MM.1S (cell line): ENCODE data around the gene XRCC3.

Experiments
- DNase-seq: peaks from one replicate; pipeline ENCODE4 v3.0.0-alpha.2; 2015
- H2AFZ ChIP-seq: fragments of 300-600 bp; sonication (generic); 2 replicates; pipeline ENCODE4 v1.6.0; 2016; ENCODE audit warnings: antibody characterized with exemption, low read length
- H3F3A ChIP-seq: fragments of 300-600 bp; sonication (generic); 2 replicates; pipeline ENCODE4 v1.6.1; 2016; ENCODE audit warnings: mild to moderate bottlenecking, antibody characterized with exemption, low read length, moderate library complexity, mixed read lengths; ENCODE audit not compliant: insufficient read depth
- H3K27ac ChIP-seq: fragments of 300-600 bp; sonication (generic); 2 replicates; pipeline ENCODE4 v1.5.1; 2016; ENCODE audit warnings: mild to moderate bottlenecking, low read length
- H3K27me3 ChIP-seq: fragments of 300-600 bp; sonication (generic); replicated peaks from 2 replicates; pipeline ENCODE4 v1.6.0; 2016; ENCODE audit warnings: low read length; ENCODE audit not compliant: insufficient read depth
- H3K36me3 ChIP-seq: fragments of 300-600 bp; sonication (generic); replicated peaks from 2 replicates; pipeline ENCODE4 v1.6.1; 2016; ENCODE audit warnings: mild to moderate bottlenecking, low read length, mixed read lengths; ENCODE audit not compliant: insufficient read depth
- H3K4me1 ChIP-seq: fragments of 300-600 bp; sonication (generic); 2 replicates; pipeline ENCODE4 v1.6.1; 2016; ENCODE audit warnings: low read length, mixed read lengths
- H3K4me2 ChIP-seq: fragments of 300-600 bp; sonication (generic); 2 replicates; pipeline ENCODE4 v1.6.0; 2016; ENCODE audit warnings: low read depth, low read length
- H3K4me3 ChIP-seq: fragments of 300-600 bp; sonication (generic); 2 replicates; pipeline ENCODE4 v1.5.1; 2016; ENCODE audit warnings: low read length, mixed read lengths
- H3K79me2 ChIP-seq: fragments of 300-600 bp; sonication (generic); 2 replicates; pipeline ENCODE4 v1.6.1; 2016; ENCODE audit warnings: mixed run types, low read length, mixed read lengths
- H3K9ac ChIP-seq: fragments of 300-600 bp; sonication (generic); 2 replicates; pipeline ENCODE4 v1.6.1; 2016; ENCODE audit warnings: low read length, mixed read lengths
- H3K9me2 ChIP-seq: fragments of 300-600 bp; sonication (generic); replicated peaks from 2 replicates; pipeline ENCODE4 v1.6.1; 2016; ENCODE audit warnings: mild to moderate bottlenecking, low read length, mixed read lengths; ENCODE audit not compliant: insufficient read depth
- H3K9me3 ChIP-seq: fragments of 300-600 bp; sonication (generic); replicated peaks from 2 replicates; pipeline ENCODE4 v1.6.1; 2016; ENCODE audit warnings: mild to moderate bottlenecking, low read length, mixed read lengths; ENCODE audit not compliant: insufficient read depth
- H4K20me1 ChIP-seq: fragments of 300-600 bp; sonication (generic); 2 replicates; pipeline ENCODE4 v1.6.1; 2016; ENCODE audit warnings: mild to moderate bottlenecking, low read length, moderate library complexity, mixed read lengths; ENCODE audit not compliant: insufficient read depth
- EZH2 ChIP-seq: fragments of 300-600 bp; sonication (generic); optimal IDR thresholded peaks from 2 replicates; pipeline ENCODE3; 2017; ENCODE audit warnings: low read depth, mild to moderate bottlenecking, antibody characterized with exemption, low read length, mixed read lengths
- EZH2phosphoT487 ChIP-seq: fragments of 300-600 bp; sonication (generic); IDR thresholded peaks from 2 replicates; pipeline ENCODE4 v1.6.1; 2018; ENCODE audit warnings: antibody characterized with exemption, low read length
- TF ChIP-seq, protein P1 (sequence below): fragments of 300-600 bp; sonication (generic); IDR thresholded peaks from 2 replicates; pipeline ENCODE4 v1.5.1; 2016; ENCODE audit warnings: antibody characterized with exemption, low read length, mixed read lengths

The XRCC3 gene

DNA sequence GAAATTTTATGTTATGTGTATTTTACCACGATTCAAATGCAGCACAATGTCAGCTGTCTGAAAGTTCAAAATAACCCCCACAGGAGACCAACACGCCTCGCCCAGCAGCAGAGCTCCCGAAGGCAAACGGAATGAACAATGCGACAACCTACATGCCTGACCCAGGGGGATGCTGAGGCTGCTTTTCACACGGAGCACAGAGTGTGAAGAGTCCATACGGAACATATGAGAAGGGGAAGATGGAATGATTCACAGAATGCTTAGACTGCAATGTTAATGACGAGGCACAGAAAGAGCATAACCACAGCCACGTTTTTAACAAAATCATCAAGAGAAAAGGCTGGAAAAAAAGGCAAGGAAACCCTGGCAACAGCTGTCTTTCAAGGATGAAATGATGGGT, 22.9 kb upstream of the XRCC3 start:
- H3F3A ChIP-seq = no peaks in the 10 kb centered on the region
- no peaks in the 10 kb centered on the region for H3K4me1 ChIP-seq
- no peak overlapping the region for H3K27ac ChIP-seq
- no peak for DNase-seq
- H3K36me3 ChIP-seq = no peaks in the 10 kb centered on the region
- H3K4me3 ChIP-seq = no peak overlapping the region
- no peaks in the 10 kb centered on the region for H4K20me1 ChIP-seq
- H2AFZ ChIP-seq = no peak overlapping the region
- TF ChIP-seq EZH2phosphoT487 (no peak), EZH2 (no peak)
- TF ChIP-seq, protein P1, sequence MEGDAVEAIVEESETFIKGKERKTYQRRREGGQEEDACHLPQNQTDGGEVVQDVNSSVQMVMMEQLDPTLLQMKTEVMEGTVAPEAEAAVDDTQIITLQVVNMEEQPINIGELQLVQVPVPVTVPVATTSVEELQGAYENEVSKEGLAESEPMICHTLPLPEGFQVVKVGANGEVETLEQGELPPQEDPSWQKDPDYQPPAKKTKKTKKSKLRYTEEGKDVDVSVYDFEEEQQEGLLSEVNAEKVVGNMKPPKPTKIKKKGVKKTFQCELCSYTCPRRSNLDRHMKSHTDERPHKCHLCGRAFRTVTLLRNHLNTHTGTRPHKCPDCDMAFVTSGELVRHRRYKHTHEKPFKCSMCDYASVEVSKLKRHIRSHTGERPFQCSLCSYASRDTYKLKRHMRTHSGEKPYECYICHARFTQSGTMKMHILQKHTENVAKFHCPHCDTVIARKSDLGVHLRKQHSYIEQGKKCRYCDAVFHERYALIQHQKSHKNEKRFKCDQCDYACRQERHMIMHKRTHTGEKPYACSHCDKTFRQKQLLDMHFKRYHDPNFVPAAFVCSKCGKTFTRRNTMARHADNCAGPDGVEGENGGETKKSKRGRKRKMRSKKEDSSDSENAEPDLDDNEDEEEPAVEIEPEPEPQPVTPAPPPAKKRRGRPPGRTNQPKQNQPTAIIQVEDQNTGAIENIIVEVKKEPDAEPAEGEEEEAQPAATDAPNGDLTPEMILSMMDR = no peak
- H3K9me2 ChIP-seq = no peaks in the 10 kb centered on the region
- no peak overlapping the region for H3K4me2 ChIP-seq
- H3K79me2 ChIP-seq = no peaks in the 10 kb centered on the region
- no peaks in the 10 kb centered on the region for H3K27me3 ChIP-seq
- H3K9me3 ChIP-seq = no peaks in the 10 kb centered on the region
- no peak overlapping the region for H3K9ac ChIP-seq

DNA sequence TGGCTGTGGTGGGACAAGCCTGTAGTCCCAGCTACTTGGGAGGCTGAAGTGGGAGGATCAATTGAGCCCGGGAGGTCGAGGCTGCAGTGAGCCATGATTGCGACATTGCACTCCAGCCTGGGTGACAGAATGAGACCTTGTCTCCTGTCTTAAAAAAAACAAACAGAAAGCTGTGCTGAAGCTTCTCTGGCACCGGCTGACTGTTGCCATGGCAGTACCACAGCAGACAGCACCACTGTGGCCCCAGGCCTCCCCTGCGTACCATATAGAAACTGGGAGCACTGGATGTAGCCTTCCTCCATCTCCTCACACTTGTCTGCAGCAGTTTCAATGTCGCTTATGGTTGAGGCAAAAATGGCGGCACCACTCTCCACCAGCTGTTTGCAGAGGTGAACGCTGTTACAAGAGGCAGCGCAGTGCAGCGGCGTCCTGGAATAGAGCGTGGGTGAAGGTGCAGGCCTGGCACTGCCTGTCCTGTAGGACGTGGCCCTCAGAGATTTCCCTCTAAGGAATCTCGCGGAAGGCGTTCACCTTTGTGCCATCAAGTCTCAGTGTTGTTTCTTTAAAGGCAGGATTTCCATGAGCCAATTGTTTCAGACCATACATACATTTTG, 22.3 kb upstream of the XRCC3 start:
- Histone ChIP-seq H3K4me2 (no peak overlapping the region), H3K9ac (no peak overlapping the region), H3K27me3 (no peaks in the 10 kb centered on the region), H3K4me3 (no peak overlapping the region), H4K20me1 (no peaks in the 10 kb centered on the region), H2AFZ (no peak overlapping the region), H3K36me3 (no peaks in the 10 kb centered on the region), H3K9me2 (no peaks in the 10 kb centered on the region), H3K9me3 (no peaks in the 10 kb centered on the region), H3F3A (no peaks in the 10 kb centered on the region), H3K4me1 (no peaks in the 10 kb centered on the region), H3K27ac (no peak overlapping the region), H3K79me2 (no peaks in the 10 kb centered on the region)
- TF ChIP-seq EZH2 (no peak), EZH2phosphoT487 (no peak)
- TF ChIP-seq, protein P1 = no peak
- DNase-seq = no peak

DNA sequence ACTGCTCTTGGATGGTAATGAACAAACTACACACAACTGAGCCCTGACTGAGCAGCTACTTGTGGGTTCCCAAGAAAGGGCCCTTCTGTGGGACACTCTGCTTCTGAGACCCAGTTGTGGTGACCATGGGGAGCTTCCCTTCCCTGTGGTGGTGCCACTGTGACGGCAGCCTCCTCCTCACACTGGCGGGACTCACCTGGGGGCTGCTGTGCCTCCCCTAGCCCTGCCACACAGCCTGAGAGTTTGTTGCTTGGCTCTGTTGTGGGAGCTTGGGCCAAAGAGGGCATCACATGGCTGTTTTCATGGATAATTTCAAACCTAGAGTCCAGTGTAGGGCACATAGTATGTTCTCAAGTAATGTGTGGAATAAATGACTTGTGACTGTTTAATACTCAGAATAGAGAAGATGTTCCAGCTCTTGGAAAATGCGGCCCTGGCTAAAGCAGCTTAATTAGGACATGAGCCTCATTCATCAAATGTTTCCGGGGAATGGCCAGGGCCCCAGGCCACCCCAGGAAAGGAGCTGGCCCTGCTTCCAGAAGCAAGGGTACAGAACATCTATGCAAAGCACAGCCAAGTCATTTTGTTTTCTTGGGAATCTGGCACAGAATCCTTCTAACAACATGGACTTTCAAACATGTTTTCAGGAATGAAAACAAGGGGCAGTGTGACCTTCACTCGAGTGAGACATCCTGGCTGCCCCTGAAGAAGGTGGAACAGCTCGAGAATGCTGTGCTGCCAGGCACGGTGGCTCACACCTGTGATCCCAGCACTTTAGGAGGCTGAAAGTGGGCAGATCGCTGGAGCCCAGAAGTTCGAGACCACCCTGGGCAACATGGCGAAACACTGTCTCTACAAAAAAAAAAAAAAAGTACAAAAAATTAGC, 21.5 kb upstream of the XRCC3 start:
- no peaks in the 10 kb centered on the region for H4K20me1 ChIP-seq
- H3K36me3 ChIP-seq = no peaks in the 10 kb centered on the region
- no peak for TF ChIP-seq EZH2
- TF ChIP-seq EZH2phosphoT487 = no peak
- TF ChIP-seq, protein P1 = no peak
- no peak overlapping the region for H3K27ac ChIP-seq
- H3K4me1 ChIP-seq = no peaks in the 10 kb centered on the region
- H3K9me3 ChIP-seq = no peaks in the 10 kb centered on the region
- no peak overlapping the region for H2AFZ ChIP-seq
- no peak overlapping the region for H3K4me3 ChIP-seq
- no peaks in the 10 kb centered on the region for H3F3A ChIP-seq
- no peak overlapping the region for H3K4me2 ChIP-seq
- no peaks in the 10 kb centered on the region for H3K79me2 ChIP-seq
- H3K27me3 ChIP-seq = no peaks in the 10 kb centered on the region
- H3K9ac ChIP-seq = no peak overlapping the region
- DNase-seq = no peak
- no peaks in the 10 kb centered on the region for H3K9me2 ChIP-seq
